ENCODE data around the gene MAG. TPM values are rescaled to one million over a fixed set of nuclear protein-coding genes. Genes with fewer than 3 reads are reported as not detected.

The MAG gene
- total RNA-seq, 1 experiment from 2014 or later, result 0.17 TPM

- TF ChIP-seq ZFX (IDR thresholded peaks at IDR 0.05), result no peak
These were observed 44.2 kb upstream of the MAG start (continued) for GRCh38 chr19:35247526-35248309.

GRCh38 chr19:35248310-35249145 is 43.4 kb upstream of the MAG start, which contains the start of gene LSR:
Gene LSR, plus strand, starts transcription at chr19:35249002. Its CDS starts 21 bp downstream, at chr19:35249023.
- H3K36me3 ChIP-seq (ENCODE audit: control insufficient read depth in 1 of 2, insufficient read depth in 2 of 2, low read length in 2 of 2), result peaks cover 12 to 22% of the 10 kb centered on the region in 2 experiments
- intact Hi-C loops (cut with micrococcal nuclease), result loop anchor here (5.0 kb wide), 2 partner anchors 86 to 181 kb away; no protein-coding TSS in a partner anchor
- H4K20me1 ChIP-seq (ENCODE audit: insufficient read depth), result peaks cover 4% of the 10 kb centered on the region; the same call in 1 of the 2 replicates
- H3K9ac ChIP-seq (ENCODE audit: low read length), result peak within 1 kb of the TSS; percentile 93
- peaks cover 44% of the 10 kb centered on the region for H3K79me2 ChIP-seq (ENCODE audit: insufficient read depth, low read length)
- H2AFZ ChIP-seq (ENCODE audit: low read depth, low read length, poor library complexity, severe bottlenecking), result peak within 1 kb of the TSS; percentile 25
- H3K27me3 ChIP-seq (ENCODE audit: insufficient read depth, low read length), result no peaks in the 10 kb centered on the region
- H3K4me2 ChIP-seq (ENCODE audit: low read length), result peak within 1 kb of the TSS; percentile 93
- ATAC-seq (peak; percentile 84), DNase-seq (ENCODE audit: low read depth, low spot score) (peak; percentile 94)
- no TSS peak for BruUV-seq (replicated peaks)
- POLR2A ChIA-PET, result interaction anchor here (1.0 kb wide), 1 partner anchor 760 kb away, joined by 3 read pairs; the partner anchor contains the start of gene SYNE4
- H3K4me1 ChIP-seq (ENCODE audit: control insufficient read depth in 1 of 2, insufficient read depth in 2 of 2, low read length in 2 of 2), result peaks cover 10 to 26% of the 10 kb centered on the region in 2 experiments
- H3K9me2 ChIP-seq (ENCODE audit: insufficient read depth), result no peaks in the 10 kb centered on the region
- H3K4me3 ChIP-seq (replicated peaks in 1 of 2; ENCODE audit: low read depth in 1 of 2, low read length in 2 of 2), result peak within 1 kb of the TSS; percentile 98 to 99
- RAD21 ChIA-PET (ENCODE audit: low non-redundant PET in 1 of 2, low total read pairs in 2 of 2, uncharacterized antibody in 2 of 2, unreplicated experiment in 2 of 2), result no interaction called here
- CTCF ChIA-PET, result no interaction called here
- H3K9me3 ChIP-seq (ENCODE audit: control insufficient read depth in 1 of 2, insufficient read depth in 1 of 2, low read depth in 1 of 2, low read length in 2 of 2), result 0 out of 4 replicates have a peak, but pooled peaks cover 0 to 5% of the 10 kb centered on the region in 2 experiments
- H3K27ac ChIP-seq (ENCODE audit: low read depth, low read length), result peak within 1 kb of the TSS; percentile 98
- TF ChIP-seq ZBTB33 (IDR thresholded peaks at IDR 0.05; ENCODE audit: extremely low read depth, insufficient replicate concordance, low read length), result peak; percentile 69
- TF ChIP-seq MAX (IDR thresholded peaks at IDR 0.05), result peak; percentile 81
- TF ChIP-seq TCF7L2 (IDR thresholded peaks at IDR 0.05; ENCODE audit: borderline replicate concordance, extremely low read depth, insufficient read depth, insufficient read length), result peak; percentile 20
- peak; percentile 85 for TF ChIP-seq JUND (IDR thresholded peaks at IDR 0.05)
- TF ChIP-seq SP1 (IDR thresholded peaks at IDR 0.05; ENCODE audit: low read depth), result peak; percentile 89
- no peak; the same call in 1 of the 2 replicates for TF ChIP-seq ZFX (IDR thresholded peaks at IDR 0.05)
- peak; percentile 99 for TF ChIP-seq POLR2AphosphoS5 (IDR thresholded peaks at IDR 0.05; ENCODE audit: low read depth, low read length)
- no peak for TF ChIP-seq ZNF274 (IDR thresholded peaks at IDR 0.05; ENCODE audit: low read depth, low read length)
- no peak for TF ChIP-seq FOSL1 (IDR thresholded peaks at IDR 0.05; ENCODE audit: low read depth)
- no peak for TF ChIP-seq RAD21 (IDR thresholded peaks at IDR 0.05; ENCODE audit: low read depth)
- TF ChIP-seq REST (IDR thresholded peaks at IDR 0.05; ENCODE audit: low read depth), result no peak
- TF ChIP-seq ELF1 (IDR thresholded peaks at IDR 0.05; ENCODE audit: borderline replicate concordance, low read depth), result no peak; the same call in 1 of the 2 replicates
- TF ChIP-seq CEBPB (IDR thresholded peaks at IDR 0.05; ENCODE audit: low read depth), result no peak
- TF ChIP-seq EZH2phosphoT487 (IDR thresholded peaks at IDR 0.05; ENCODE audit: borderline replicate concordance), result no peak
- no peak for TF ChIP-seq ATF3 (IDR thresholded peaks at IDR 0.05)
- no peak; the same call in 1 of the 2 replicates for TF ChIP-seq SRF (IDR thresholded peaks at IDR 0.05; ENCODE audit: low read depth)
- no peak; the same call in 1 of the 2 replicates for TF ChIP-seq EGR1 (IDR thresholded peaks at IDR 0.05; ENCODE audit: low read depth)

All from HCT116 (cell line).